Thoracic aorta (tissue), 2 donors: ENCODE measurements around the gene EPB41. TPM values are rescaled to one million over a fixed set of nuclear protein-coding genes. Genes with fewer than 3 reads are reported as not detected.
"Not testable (repeated sequence)": the region's sequence is repeated elsewhere in the genome, so short reads cannot be mapped to it uniquely, and the experiment has no call there.

Experiments used
- ATAC-seq: fragments of 150-250 bp; one replicate; pipeline ENCODE4 v1.8.0; 2017; ENCODE audit warnings: low read depth; ENCODE audit not compliant: insufficient number of reproducible peaks, low FRiP score
- DNase-seq: peaks from one replicate; pipeline ENCODE4 v3.0.0-alpha.2; 2020; ENCODE audit warnings: low spot score
- H3K27ac ChIP-seq, 2 donors: fragments of 200-600 bp; sonication (generic); 1 replicate in 1 of 2; 2 replicates in 1 of 2; pipeline ENCODE4 v1.5.1; 2016; ENCODE audit warnings: mild to moderate bottlenecking in 2 of 2, moderate library complexity in 2 of 2
- H3K27me3 ChIP-seq: fragments of 200-600 bp; sonication (generic); replicated peaks from 2 replicates; pipeline ENCODE4 v1.6.0; 2016; ENCODE audit warnings: mild to moderate bottlenecking; ENCODE audit not compliant: insufficient read depth
- H3K36me3 ChIP-seq: fragments of 200-600 bp; sonication (generic); one replicate; pipeline ENCODE4 v1.5.1; 2016
- H3K4me1 ChIP-seq, 2 donors: fragments of 200-600 bp; sonication (generic); 1 replicate in 1 of 2; 2 replicates in 1 of 2; pipeline versions ENCODE4 v1.5.1 to v1.6.0; 2016; ENCODE audit warnings: low read depth in 2 of 2, mild to moderate bottlenecking in 1 of 2; ENCODE audit not compliant: control insufficient read depth in 1 of 2
- H3K4me3 ChIP-seq: fragments of 200-600 bp; sonication (generic); 2 replicates; pipeline ENCODE4 v1.5.1; 2016; ENCODE audit warnings: mild to moderate bottlenecking
- H3K9me3 ChIP-seq: fragments of 200-600 bp; sonication (generic); 2 replicates; pipeline ENCODE4 v1.5.1; 2016
- total RNA-seq, 2 donors: library from RNA; depleted of rRNA; stranded (reverse); fragments of >200 nt; gene quantifications; one replicate each; pipeline versions ENCODE4 v1.1.0 to v1.2.3, GENCODE V29; 2016
- TF ChIP-seq, protein P1 (sequence below): fragments of 200-600 bp; sonication (generic); IDR thresholded peaks from one replicate; pipeline ENCODE4 v1.5.1; 2019; ENCODE audit warnings: antibody characterized with exemption

EPB41 gene
- total RNA-seq, 2 donors from 2014 or later = 26.7 to 37.8 TPM

- Histone ChIP-seq H3K36me3 (peaks cover 4% of the 10 kb centered on the region), H3K4me3 (no peak overlapping the region), H3K27ac (no peak overlapping the region), H3K4me1 (no peaks in the 10 kb centered on the region), H3K27me3 (no peaks in the 10 kb centered on the region), H3K9me3 (no peaks in the 10 kb centered on the region)
- ATAC-seq = no peak
- TF ChIP-seq, protein P1, sequence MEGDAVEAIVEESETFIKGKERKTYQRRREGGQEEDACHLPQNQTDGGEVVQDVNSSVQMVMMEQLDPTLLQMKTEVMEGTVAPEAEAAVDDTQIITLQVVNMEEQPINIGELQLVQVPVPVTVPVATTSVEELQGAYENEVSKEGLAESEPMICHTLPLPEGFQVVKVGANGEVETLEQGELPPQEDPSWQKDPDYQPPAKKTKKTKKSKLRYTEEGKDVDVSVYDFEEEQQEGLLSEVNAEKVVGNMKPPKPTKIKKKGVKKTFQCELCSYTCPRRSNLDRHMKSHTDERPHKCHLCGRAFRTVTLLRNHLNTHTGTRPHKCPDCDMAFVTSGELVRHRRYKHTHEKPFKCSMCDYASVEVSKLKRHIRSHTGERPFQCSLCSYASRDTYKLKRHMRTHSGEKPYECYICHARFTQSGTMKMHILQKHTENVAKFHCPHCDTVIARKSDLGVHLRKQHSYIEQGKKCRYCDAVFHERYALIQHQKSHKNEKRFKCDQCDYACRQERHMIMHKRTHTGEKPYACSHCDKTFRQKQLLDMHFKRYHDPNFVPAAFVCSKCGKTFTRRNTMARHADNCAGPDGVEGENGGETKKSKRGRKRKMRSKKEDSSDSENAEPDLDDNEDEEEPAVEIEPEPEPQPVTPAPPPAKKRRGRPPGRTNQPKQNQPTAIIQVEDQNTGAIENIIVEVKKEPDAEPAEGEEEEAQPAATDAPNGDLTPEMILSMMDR = no peak
- no peak for DNase-seq
Observed at GRCh38 chr1:29032841-29033240, 118.5 kb downstream of the EPB41 start.

DNA sequence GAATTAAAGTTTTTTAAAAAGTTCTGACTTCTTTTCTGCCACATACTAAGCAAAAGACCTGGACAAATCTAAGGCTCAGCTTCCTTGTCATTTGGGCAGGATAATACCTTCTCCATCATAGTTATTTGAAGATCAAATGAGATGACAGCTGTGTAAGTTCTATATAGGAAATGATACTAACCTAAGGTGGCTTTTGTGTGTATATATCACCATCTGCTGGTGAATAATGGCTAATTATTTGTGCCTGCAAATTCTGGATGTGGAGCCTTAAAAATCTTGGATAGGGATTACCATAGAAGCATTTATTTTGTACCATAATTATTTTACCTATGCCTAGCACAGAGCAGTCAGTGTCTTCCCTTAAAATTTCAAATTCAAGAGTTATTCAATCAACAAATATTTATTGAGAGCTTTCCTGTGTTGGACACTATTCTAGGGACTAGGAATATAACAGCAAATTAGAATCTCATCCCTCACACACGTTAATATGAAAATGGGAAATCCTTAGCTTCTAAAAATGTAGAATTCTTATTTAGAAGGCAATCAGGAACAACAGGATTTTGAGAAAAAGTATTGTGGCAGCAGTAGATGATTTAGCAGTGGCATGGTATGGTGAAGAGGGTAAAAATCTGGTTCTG lies 119.6 kb downstream of the EPB41 start:
- no peaks in the 10 kb centered on the region for H3K9me3 ChIP-seq
- TF ChIP-seq, protein P1 = peak; percentile 64
- DNase-seq = no peak
- no peak overlapping the region for H3K4me3 ChIP-seq
- H3K4me1 ChIP-seq = no peaks in the 10 kb centered on the region
- H3K27ac ChIP-seq = no peak overlapping the region
- no peaks in the 10 kb centered on the region for H3K27me3 ChIP-seq
- H3K36me3 ChIP-seq = peaks cover 4% of the 10 kb centered on the region
- no peak for ATAC-seq

DNA sequence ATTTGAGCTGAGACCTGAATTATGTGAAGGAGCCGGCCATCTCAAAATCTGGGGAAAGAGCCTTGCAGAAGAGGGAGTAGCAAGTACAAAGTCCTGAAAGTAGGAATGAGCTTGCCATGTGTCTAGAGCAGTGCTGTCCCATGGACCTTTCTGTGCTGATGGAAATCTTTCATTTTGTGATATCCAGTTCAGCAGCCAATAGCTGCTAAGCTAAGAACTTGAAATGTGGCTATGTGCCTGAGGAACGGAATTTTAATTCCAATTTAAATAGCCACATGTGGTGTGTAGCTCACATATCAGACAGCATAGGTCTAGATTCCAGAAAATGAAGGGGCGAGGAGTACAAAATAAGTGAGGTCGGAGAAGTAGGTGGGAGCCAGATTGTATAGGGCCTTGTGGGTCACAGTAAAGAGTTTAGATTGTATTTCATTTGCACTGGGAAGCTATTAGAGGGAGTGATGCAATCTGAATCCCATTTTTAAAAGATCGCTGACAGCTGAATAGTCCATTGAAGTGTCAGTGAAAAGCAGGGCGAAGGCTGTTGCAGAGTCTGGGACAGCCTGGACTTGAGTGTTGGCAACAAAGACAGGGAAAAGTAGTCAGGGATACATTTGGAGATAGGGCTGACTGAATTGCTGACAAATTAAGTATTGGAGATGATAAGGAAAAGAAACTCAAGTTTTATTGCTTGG lies 129.1 kb downstream of the EPB41 start:
- no peaks in the 10 kb centered on the region for H3K36me3 ChIP-seq
- no peaks in the 10 kb centered on the region for H3K4me1 ChIP-seq
- DNase-seq (no peak), ATAC-seq (no peak)
- no peak overlapping the region for H3K27ac ChIP-seq
- H3K9me3 ChIP-seq = no peaks in the 10 kb centered on the region
- no peak overlapping the region for H3K4me3 ChIP-seq
- H3K27me3 ChIP-seq = no peaks in the 10 kb centered on the region
- TF ChIP-seq, protein P1 = no peak

DNA sequence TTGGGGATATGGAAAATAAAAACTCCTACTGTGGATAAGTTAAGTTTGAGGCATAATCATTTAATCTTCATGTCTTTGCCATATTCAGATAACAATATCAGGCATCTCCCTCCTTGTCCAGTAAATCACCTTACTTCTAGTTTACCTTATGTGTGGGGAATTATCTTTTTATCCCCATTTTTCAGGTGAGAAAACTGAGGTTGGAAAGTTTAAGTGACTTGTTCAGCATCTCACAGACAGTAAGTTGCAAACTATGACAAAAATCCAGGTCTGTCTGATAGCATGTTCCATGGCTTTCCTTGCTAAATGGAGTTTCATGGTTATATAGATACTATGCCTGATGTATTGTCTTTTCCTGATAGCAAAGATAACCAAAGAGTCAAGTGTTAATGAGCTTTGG lies 129.6 kb downstream of the EPB41 start:
- no peaks in the 10 kb centered on the region for H3K9me3 ChIP-seq
- no peaks in the 10 kb centered on the region for H3K27me3 ChIP-seq
- H3K4me1 ChIP-seq = peaks cover 0 to 1% of the 10 kb centered on the region in 2 donors
- ATAC-seq (no peak), DNase-seq (no peak)
- H3K36me3 ChIP-seq = no peaks in the 10 kb centered on the region
- TF ChIP-seq, protein P1 = no peak
- H3K4me3 ChIP-seq = no peak overlapping the region
- H3K27ac ChIP-seq = no peak overlapping the region

GRCh38 chr1:29045663-29046062 lies 131.3 kb downstream of the EPB41 start:
- peaks cover 3 to 17% of the 10 kb centered on the region in 2 donors for H3K4me1 ChIP-seq
- not testable (repeated sequence) for H3K27me3 ChIP-seq, H3K27ac ChIP-seq, H3K36me3 ChIP-seq, ATAC-seq, H3K9me3 ChIP-seq, H3K4me3 ChIP-seq, DNase-seq
